Thyroid gland (tissue), 4 donors: ENCODE measurements around the gene FAM20C. TPM values are rescaled to one million over a fixed set of nuclear protein-coding genes. Genes with fewer than 3 reads are reported as not detected.
A peak's percentile ranks its signal among the peaks of the same experiment; 100 is the strongest.

Source experiments
- DNase-seq, 2 donors: peaks; one replicate each; pipeline ENCODE4 v3.0.0-alpha.2; 2019
- H3K27ac ChIP-seq, 3 donors: fragments of 200-600 bp; sonication (generic); 1 replicate in 2 of 3; 2 replicates in 1 of 3; pipeline ENCODE4 v1.5.1; 2016 to 2019; ENCODE audit warnings: mild to moderate bottlenecking in 1 of 3, moderate library complexity in 1 of 3
- H3K27me3 ChIP-seq: fragments of 200-600 bp; sonication (generic); one replicate; pipeline ENCODE4 v1.5.1; 2019
- H3K36me3 ChIP-seq, 2 donors: fragments of 200-600 bp; sonication (generic); one replicate each; pipeline ENCODE4 v1.5.1; 2016 to 2019
- H3K4me1 ChIP-seq, 2 donors: fragments of 200-600 bp; sonication (generic); one replicate each; pipeline ENCODE4 v1.5.1; 2017 to 2019
- H3K4me3 ChIP-seq, 3 donors: fragments of 200-600 bp; sonication (generic); replicated peaks in 1 of 3; 1 replicate in 2 of 3; 2 replicates in 1 of 3; pipeline ENCODE4 v1.5.1; 2016; ENCODE audit warnings: mild to moderate bottlenecking in 1 of 3
- H3K9me3 ChIP-seq: fragments of 200-600 bp; sonication (generic); one replicate; pipeline ENCODE4 v1.5.1; 2017
- CTCF ChIP-seq, 6 experiments: fragments of 200-600 bp in 3 of 6; fragments of 450-650 bp in 3 of 6; sonication (generic) in 3 of 6; IDR thresholded peaks; one replicate each; pipeline ENCODE4 v1.5.1; 2016 to 2019; ENCODE audit warnings: antibody characterized with exemption in 6 of 6, mild to moderate bottlenecking in 2 of 6, inconsistent platforms in 1 of 6, moderate library complexity in 1 of 6
- POLR2A ChIP-seq, 2 donors: fragments of 450-650 bp; IDR thresholded peaks; one replicate each; pipeline ENCODE4 v1.6.1; 2017; ENCODE audit warnings: antibody characterized with exemption in 2 of 2, mild to moderate bottlenecking in 2 of 2, moderate library complexity in 1 of 2
- WGBS, 2 donors: methylation state at CpG; one replicate each; pipeline ENCODE4 v1.1.5; 2017; 5-methylcytosine and 5-hydroxymethylcytosine counted together
- intact Hi-C: fragments of 100-400 bp; cut with DNase I; formaldehyde crosslinking; loops from one replicate; pipeline ENCODE4 v1.15.1; 2023
- total RNA-seq, 4 donors: library from RNA; depleted of rRNA; stranded (reverse); fragments of >200 nt; gene quantifications; one replicate each; pipeline ENCODE4 v1.2.3, GENCODE V29; 2016

Gene FAM20C
- total RNA-seq, 4 donors from 2014 or later: 14.0 to 41.8 (median 23.3) TPM

GRCh38 chr7:218896-219580 lies 26.7 kb downstream of the FAM20C start:
- no peak overlapping the region for H3K27ac ChIP-seq
- intact Hi-C loops: no loop called here
- H3K27me3 ChIP-seq: no peaks in the 10 kb centered on the region
- no peaks in the 10 kb centered on the region for H3K36me3 ChIP-seq
- H3K4me1 ChIP-seq: peaks cover 3 to 11% of the 10 kb centered on the region in 2 donors
- H3K9me3 ChIP-seq: no peaks in the 10 kb centered on the region
- 89 to 95% methylated on average over 24 of the region's 28 CpGs for whole genome bisulfite sequencing, 2 donors
- TF ChIP-seq POLR2A (IDR thresholded peaks at IDR 0.05) (no peak), CTCF (IDR thresholded peaks at IDR 0.05) (no peak)
- H3K4me3 ChIP-seq: no peak overlapping the region
- no peak for DNase-seq

- 89 to 98% methylated on average over 5 to 8 of the region's 9 CpGs for WGBS, 2 donors
- no peak overlapping the region for H3K4me3 ChIP-seq
- H3K9me3 ChIP-seq: no peaks in the 10 kb centered on the region
- DNase-seq: no peak
- H3K27ac ChIP-seq: peak overlapping the region in 1 of 3 donors; percentile 10
- peaks cover 3 to 11% of the 10 kb centered on the region in 2 donors for H3K4me1 ChIP-seq
- H3K27me3 ChIP-seq: no peaks in the 10 kb centered on the region
- intact Hi-C loops: no loop called here
- no peaks in the 10 kb centered on the region for H3K36me3 ChIP-seq
- TF ChIP-seq POLR2A (IDR thresholded peaks at IDR 0.05) (no peak), CTCF (IDR thresholded peaks at IDR 0.05) (no peak)
Observed at GRCh38 chr7:219581-220150, 27.3 kb downstream of the FAM20C start.

- Histone ChIP-seq H3K36me3 (no peaks in the 10 kb centered on the region), H3K9me3 (no peaks in the 10 kb centered on the region), H3K27ac (no peak overlapping the region), H3K4me1 (peaks cover 3 to 11% of the 10 kb centered on the region in 2 donors), H3K4me3 (no peak overlapping the region), H3K27me3 (no peaks in the 10 kb centered on the region)
- TF ChIP-seq CTCF (IDR thresholded peaks at IDR 0.05) (peak in 1 of 6 experiments; percentile 12), POLR2A (IDR thresholded peaks at IDR 0.05) (no peak)
- 33 to 60% methylated on average over 23 to 24 of the region's 28 CpGs for WGBS, 2 donors
- intact Hi-C loops: no loop called here
- DNase-seq: peak; percentile 60 to 85
Observed at GRCh38 chr7:220151-220841, 27.9 kb downstream of the FAM20C start.

GRCh38 chr7:221978-222715 lies 29.8 kb downstream of the FAM20C start:
- no peak for DNase-seq
- Histone ChIP-seq H3K27me3 (no peaks in the 10 kb centered on the region), H3K4me1 (peaks cover 3 to 11% of the 10 kb centered on the region in 2 donors), H3K4me3 (no peak overlapping the region), H3K9me3 (no peaks in the 10 kb centered on the region), H3K36me3 (no peaks in the 10 kb centered on the region), H3K27ac (no peak overlapping the region)
- 71 to 78% methylated on average over 8 to 13 of the region's 15 CpGs for WGBS, 2 donors
- TF ChIP-seq POLR2A (IDR thresholded peaks at IDR 0.05) (no peak), CTCF (IDR thresholded peaks at IDR 0.05) (no peak)
- intact Hi-C loops: no loop called here
